GM18499 (cell line): ENCODE results near the gene FTO.
"Not testable (repeated sequence)": the region's sequence is repeated elsewhere in the genome, so short reads cannot be mapped to it uniquely, and the experiment has no call there.

Experiments used
- ATAC-seq: cut with Tn5 transposase; IDR thresholded peaks from one replicate; pipeline ENCODE4 v1.9.1; 2021; ENCODE audit warnings: moderate number of reproducible peaks; ENCODE audit not compliant: insufficient read depth, unreplicated experiment

Gene FTO

DNA sequence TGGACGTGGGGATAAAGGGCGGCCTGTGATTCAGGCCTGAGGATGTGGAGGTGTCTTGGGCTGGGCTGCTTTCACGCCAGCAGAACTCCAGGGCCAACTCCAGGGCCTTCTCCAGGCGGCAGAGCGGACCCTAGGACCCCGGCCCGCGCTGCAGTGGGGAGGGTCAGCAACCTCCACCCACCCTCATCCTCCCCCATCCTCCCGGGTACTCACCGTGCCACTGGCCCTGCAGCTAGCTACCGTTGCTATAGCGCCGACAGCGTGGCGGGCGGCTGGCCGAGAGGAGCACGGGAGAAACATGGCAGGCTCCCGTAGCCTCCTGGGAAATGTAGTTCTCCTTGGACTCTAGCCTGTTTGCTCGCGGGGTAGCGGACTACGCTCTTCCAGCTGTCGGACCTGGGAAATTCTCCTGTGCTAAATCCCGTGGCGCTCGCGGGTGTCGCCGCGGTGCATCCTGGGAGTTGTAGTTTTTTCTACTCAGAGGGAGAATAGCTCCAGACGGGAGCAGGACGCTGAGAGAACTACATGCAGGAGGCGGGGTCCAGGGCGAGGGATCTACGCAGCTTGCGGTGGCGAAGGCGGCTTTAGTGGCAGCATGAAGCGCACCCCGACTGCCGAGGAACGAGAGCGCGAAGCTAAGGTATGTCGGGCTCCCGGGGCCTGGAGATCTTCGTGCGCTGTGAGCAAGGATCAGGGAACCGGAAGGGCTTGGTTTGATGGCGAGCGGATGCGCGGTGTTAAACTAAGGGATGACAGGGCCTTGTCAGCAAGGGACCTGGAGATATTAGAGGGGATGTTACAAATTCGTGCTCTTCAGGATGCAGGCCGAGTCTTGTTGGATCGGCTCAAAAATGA, at the start of gene FTO, which contains the start of gene RPGRIP1L:
Gene FTO (plus strand): TSS at position 567 of the 855 bp plus-strand sequence.
Gene RPGRIP1L (minus strand): TSS at position 270 of the 855 bp plus-strand sequence. CDS start 3,136 bp downstream, outside the sequence.
- peak; percentile 97 for ATAC-seq

DNA sequence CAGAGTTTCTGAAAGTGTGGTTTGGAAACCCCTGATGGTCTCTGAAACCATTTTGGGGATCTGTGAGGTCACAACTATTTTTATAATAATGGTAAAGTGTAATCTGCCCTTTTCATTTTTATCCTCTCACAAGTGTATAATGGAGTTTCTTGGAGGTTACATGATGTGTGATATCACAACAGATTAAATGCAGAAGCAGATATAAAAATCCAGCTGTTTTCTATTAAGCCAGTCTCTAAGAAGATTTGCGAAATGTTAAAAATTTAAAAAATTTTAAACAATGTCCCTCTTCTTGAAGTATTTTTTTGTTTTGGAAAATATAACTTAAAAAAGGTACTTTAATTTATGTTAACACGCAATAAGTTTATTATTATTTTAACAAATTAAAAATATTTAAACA, 49.0 kb upstream of the FTO start:
- no peak for ATAC-seq

GRCh38 chr16:53662072-53662471, 41.9 kb upstream of the FTO start:
- ATAC-seq: no peak

- ATAC-seq: no peak
These were observed 39.1 kb upstream of the FTO start for GRCh38 chr16:53664724-53665345.

- ATAC-seq: no peak
These were observed 37.1 kb upstream of the FTO start for GRCh38 chr16:53666786-53667415.

DNA sequence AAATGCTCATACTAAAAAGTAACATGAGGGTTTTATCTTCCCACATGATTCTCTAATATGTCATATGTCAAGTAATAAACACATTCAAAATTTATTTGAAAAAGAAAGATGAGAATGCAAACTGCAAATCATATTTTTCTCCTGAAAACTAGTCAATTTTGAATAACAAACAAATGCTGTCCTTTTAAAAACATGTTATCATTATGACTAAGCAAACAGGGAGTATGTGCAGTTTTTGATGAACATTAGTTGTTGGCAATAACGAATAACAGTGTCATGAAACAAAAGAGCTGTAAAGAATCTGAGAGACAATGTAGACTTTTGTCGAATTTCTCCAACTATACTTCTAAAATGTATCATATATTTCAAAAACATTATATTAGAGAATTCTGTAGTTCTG, 35.1 kb upstream of the FTO start:
- ATAC-seq: no peak

DNA sequence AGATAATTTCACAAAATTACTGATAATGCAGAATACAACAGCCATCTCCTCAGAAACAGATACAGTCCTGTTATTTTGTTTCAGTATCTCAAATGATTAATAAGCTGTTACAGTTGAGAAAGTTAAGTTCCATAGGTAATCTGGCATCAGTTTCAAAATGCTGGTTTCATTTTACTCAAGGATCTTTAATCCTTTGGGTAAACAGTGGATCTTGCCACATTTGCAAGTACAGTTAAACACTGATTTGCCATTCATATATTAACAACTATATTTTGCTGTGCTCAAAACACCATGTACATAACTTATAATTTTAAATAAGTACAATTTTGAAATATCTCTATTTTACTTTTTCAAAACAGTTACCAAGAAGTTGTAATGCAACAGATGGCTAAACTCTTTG, 31.5 kb upstream of the FTO start:
- no peak for ATAC-seq

- no peak for ATAC-seq
These were observed 30.8 kb upstream of the FTO start for GRCh38 chr16:53673189-53673588.

DNA sequence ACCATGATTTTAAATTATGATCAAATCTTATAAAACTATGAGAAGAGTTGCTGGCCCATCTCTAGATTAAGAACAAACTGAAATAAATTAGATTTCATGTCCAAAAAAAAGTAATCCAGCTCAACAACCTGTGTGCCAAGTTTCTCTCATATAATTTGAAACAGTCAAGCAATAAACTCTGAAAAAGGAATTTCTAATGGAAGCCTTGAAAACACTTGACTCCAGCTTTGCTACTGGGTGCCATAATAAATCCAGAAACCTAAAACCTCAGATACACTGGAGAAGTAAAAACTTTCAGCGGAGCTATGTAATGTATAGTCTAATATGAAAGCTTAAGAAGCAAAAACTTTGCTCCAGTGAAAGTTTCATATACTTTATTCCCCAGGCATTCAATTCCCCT, 25.8 kb upstream of the FTO start:
- no peak for ATAC-seq

DNA sequence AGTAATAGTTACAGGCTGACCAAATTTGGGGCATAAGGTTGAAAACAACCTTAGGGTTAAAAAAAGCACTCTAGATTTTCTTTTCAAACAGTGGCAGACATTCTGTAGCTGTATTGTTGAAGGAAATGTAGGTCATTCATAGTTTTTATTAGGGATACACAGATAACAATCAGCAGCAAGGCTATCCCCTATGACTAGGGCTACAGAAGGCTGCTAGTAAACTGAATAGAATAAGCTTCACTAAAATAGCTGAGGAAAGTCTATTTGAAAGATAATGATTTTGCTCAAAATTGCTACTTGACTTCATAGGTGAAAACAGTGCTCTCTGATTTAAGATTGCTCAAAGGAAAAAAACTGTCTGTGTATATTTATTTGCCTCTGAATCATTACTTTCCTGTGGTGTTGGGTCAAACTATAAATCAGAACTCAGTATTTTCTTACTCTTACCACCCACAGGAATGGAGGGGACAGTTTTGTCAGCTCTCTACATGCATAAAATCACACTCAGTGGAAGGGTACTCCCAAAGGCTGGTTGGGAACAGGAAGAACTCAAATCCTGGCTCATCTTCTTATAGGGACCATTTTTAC, 25.1 kb upstream of the FTO start:
- no peak for ATAC-seq

- no peak for ATAC-seq
These were observed 23.2 kb upstream of the FTO start for GRCh38 chr16:53680756-53681155.

GRCh38 chr16:53681354-53681753, 22.6 kb upstream of the FTO start:
- no peak for ATAC-seq

DNA sequence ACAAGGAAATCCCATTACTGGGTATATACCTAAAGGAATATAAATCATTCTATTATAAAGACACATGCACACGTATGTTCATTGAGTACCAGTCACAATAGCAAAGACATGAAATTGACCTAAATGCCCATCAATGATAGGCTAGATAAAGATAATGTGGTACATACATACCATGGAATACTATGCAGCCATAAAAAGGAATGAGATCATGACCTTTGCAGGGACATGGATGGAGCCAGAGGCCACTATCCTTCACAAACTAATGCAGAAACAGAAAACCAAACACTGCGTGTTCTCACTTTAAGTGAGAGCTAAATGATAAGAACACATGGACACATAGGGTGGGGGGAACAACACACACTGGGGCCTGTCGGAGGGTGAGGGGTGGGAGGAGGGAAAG, 18.6 kb upstream of the FTO start:
- not testable (repeated sequence) for ATAC-seq

- no peak for ATAC-seq
These were observed 17.2 kb upstream of the FTO start for GRCh38 chr16:53686710-53687109.

- no peak for ATAC-seq
These were observed 14.3 kb upstream of the FTO start for GRCh38 chr16:53689636-53690035.

GRCh38 chr16:53690771-53691170, 13.2 kb upstream of the FTO start:
- no peak for ATAC-seq

- ATAC-seq: no peak
These were observed 11.8 kb upstream of the FTO start for GRCh38 chr16:53692146-53692545.

DNA sequence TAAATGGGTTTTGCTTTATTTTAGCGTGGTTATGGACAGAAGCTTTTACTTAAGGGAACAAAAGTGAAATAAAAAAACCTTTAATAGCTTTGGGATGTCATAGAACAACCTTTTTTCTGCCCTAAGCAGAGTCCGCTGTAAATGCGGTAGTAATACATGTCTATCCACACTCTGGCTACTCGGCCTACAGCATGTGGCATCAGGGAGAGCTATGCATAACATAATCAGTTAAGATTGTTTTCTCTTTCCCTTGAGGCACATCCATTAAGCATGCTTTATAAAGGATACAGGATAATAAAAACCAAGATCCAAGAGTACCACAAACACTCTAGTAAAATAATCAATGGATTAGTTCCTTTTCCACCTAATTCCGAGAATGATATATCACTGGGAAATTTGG, 10.6 kb upstream of the FTO start:
- no peak for ATAC-seq

DNA sequence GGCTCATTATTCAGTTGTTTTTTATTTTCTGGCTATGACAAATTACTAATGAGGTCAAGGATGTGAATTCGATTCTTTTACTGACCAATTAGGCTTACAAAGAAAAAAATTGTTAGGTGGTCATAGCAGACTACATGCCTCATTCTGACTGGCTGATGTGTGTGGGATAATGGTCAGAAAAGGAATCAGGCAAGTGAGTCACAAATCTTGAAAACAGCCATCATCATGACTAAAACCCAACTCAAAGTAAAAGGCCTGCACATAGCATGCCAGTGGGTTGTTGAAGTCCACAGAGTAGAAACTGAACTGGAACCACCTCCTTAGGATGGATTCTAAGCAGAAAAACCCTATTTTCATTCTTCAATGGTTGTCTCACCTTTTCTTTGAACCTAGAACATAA, 8.9 kb upstream of the FTO start:
- no peak for ATAC-seq

DNA sequence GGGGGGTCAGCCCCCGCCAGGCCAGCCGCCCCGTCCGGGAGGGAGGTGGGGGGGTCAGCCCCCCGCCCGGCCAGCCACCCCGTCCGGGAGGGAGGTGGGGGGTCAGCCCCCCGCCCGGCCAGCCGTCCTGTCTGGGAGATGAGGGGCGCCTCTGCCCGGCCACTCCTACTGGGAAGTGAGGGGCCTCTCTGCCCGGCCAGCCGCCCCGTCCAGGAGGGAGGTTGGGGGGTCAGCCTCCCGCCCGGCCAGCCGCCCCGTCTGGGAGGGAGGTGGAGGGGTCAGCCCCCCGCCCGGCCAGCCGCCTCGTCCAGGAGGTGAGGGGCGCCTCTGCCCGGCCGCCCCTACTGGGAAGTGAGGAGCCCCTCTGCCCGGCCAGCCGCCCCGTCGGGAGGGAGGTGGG, 5.7 kb upstream of the FTO start:
- not testable (repeated sequence) for ATAC-seq

- no peak for ATAC-seq
These were observed 473 bp downstream of the FTO start for GRCh38 chr16:53704445-53704813.
